NB4 (cell line): ENCODE data around the gene JCHAIN.

Source experiments
- CTCF ChIP-seq: IDR thresholded peaks from one replicate; pipeline ENCODE4 v1.5.1; 2012; ENCODE audit warnings: low read depth, low read length
- POLR2A ChIP-seq: IDR thresholded peaks from 2 replicates; pipeline ENCODE4 v1.6.1; 2011; ENCODE audit warnings: mild to moderate bottlenecking; ENCODE audit not compliant: insufficient read length; ENCODE audit errors: extremely low read depth

- TF ChIP-seq CTCF: no peak
- TF ChIP-seq POLR2A: no peak
These were observed 8.4 kb upstream of the JCHAIN start for GRCh38 chr4:70674731-70675130.
